ENCODE results near the gene IRF2BP1. TPM values are rescaled to one million over a fixed set of nuclear protein-coding genes. Genes with fewer than 3 reads are reported as not detected.

The IRF2BP1 gene
- total and polyA plus RNA-seq, 2 of the 13 experiments (the other 11 are each of a cell fraction or from before 2014, with no cell fraction given), result 4.3 to 14.3 TPM

GRCh38 chr19:45862564-45863334, 23.2 kb downstream of the IRF2BP1 start, which contains the start of gene SYMPK (continued):
- TF ChIP-seq KIAA2018 (CRISPR knock-in tag; IDR thresholded peaks at IDR 0.05; ENCODE audit: borderline replicate concordance), result no peak
- TF ChIP-seq NFRKB (IDR thresholded peaks at IDR 0.05), result no peak
- no peak for TF ChIP-seq U2AF2 (IDR thresholded peaks at IDR 0.05; ENCODE audit: low read depth, low read length)
- TF ChIP-seq ZNF33A (CRISPR knock-in tag; IDR thresholded peaks at IDR 0.05; ENCODE audit: borderline replicate concordance), result no peak
- peak; percentile 95 for TF ChIP-seq ZNF143 (CRISPR knock-in tag; IDR thresholded peaks at IDR 0.05)
- no peak for TF ChIP-seq ZNF17 (CRISPR knock-in tag; IDR thresholded peaks at IDR 0.05)
- TF ChIP-seq ZNF776 (CRISPR knock-in tag; IDR thresholded peaks at IDR 0.05), result no peak; the same call in 1 of the 2 replicates
- peak; percentile 39; the same call in 1 of the 2 replicates for TF ChIP-seq ZSCAN20 (CRISPR knock-in tag; IDR thresholded peaks at IDR 0.05; ENCODE audit: borderline replicate concordance)
- TF ChIP-seq GATAD2A (CRISPR knock-in tag; IDR thresholded peaks at IDR 0.05), result peak; percentile 53; the same call in 1 of the 2 replicates
- 0 out of 2 replicates have a peak, but pooled peaks have one; percentile 5 for TF ChIP-seq HINFP (CRISPR knock-in tag; IDR thresholded peaks at IDR 0.05; ENCODE audit: low read depth)
- TF ChIP-seq TFDP1 (CRISPR knock-in tag; IDR thresholded peaks at IDR 0.05; ENCODE audit: borderline replicate concordance), result peak; percentile 57; the same call in 1 of the 2 replicates
- TF ChIP-seq ZNF253 (CRISPR knock-in tag; IDR thresholded peaks at IDR 0.05; ENCODE audit: borderline replicate concordance), result no peak
- TF ChIP-seq ZNF747 (CRISPR knock-in tag; IDR thresholded peaks at IDR 0.05; ENCODE audit: borderline replicate concordance), result peak; percentile 89; the same call in 1 of the 2 replicates
- TF ChIP-seq E2F1 (CRISPR knock-in tag; IDR thresholded peaks at IDR 0.05), result no peak
- TF ChIP-seq NR2F2 (IDR thresholded peaks at IDR 0.05; ENCODE audit: borderline replicate concordance, low read depth), result no peak
- TF ChIP-seq ZNF691 (CRISPR knock-in tag; IDR thresholded peaks at IDR 0.05; ENCODE audit: borderline replicate concordance, low read depth), result peak; percentile 76; the same call in 1 of the 2 replicates

Measured in HepG2 (cell line).